ENCODE results near the gene DCPS.

The DCPS gene

DNA sequence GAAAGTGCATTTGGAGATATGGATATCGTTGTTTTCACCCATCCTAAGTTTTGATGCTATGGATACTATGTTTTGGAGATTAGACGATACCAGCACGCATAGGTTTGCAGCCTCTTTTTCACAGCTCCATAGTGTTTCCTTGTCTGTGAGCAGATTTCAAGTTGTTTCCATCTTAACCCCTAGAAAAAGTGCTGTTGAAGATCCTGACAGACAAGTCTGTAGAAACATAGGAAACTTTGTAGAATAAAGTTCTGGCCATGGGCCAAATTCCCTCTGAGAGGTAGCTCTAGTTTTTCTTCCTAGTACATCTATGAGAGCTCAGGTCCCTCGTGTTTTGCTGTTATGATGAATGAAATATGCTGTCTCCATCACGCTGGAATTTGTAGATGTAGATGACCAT, 84.0 kb downstream of the DCPS start:
- no peak overlapping the region for H2AFZ ChIP-seq (ENCODE audit: low read length)

DNA sequence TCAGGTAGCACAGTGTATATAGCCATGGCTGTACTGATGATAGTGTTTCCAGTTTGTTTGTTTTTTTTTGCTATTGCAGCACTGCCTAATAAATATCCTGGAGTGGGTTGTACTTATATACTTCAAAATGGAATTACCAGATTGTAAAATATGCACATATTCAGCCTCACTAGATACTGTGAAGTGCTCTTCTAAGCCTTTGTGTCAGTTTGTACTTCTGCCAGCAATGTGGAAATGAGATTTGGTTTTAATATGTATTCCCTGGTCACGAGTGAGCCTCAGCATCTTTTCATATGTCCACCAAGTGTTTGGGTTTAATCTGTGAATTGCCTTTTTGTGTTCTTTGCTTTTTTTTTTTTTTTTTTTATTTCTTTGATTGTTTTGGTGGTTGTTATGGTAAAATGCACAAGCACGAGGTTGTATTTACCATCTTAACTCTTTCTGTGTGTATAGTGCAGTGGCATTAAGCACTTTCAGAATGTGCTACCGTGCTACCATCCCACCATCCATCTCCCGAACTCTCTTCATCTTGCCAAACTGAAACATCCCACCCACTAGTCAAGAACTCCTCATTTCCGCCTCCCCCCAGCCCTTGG, 86.5 kb downstream of the DCPS start:
- H2AFZ ChIP-seq (ENCODE audit: low read length), result no peak overlapping the region
- H3F3A ChIP-seq (ENCODE audit: insufficient read depth, low read length), result no peaks in the 10 kb centered on the region
- no peak overlapping the region for H3K27ac ChIP-seq (ENCODE audit: low read depth, low read length, poor library complexity, severe bottlenecking)
- H3K4me3 ChIP-seq (ENCODE audit: low read depth, low read length, poor library complexity, severe bottlenecking), result no peak overlapping the region
- no peak overlapping the region for H3K9ac ChIP-seq (ENCODE audit: low read length)
- no peaks in the 10 kb centered on the region for H3K79me2 ChIP-seq (ENCODE audit: insufficient read depth, low read length)
- no peak for TF ChIP-seq CTCF (IDR thresholded peaks at IDR 0.05; ENCODE audit: low read length)
- H3K4me1 ChIP-seq (ENCODE audit: insufficient read depth, low read length, severe bottlenecking), result no peaks in the 10 kb centered on the region
- H3K36me3 ChIP-seq (ENCODE audit: insufficient read depth, low read length), result no peaks in the 10 kb centered on the region
- no peak overlapping the region for H3K4me2 ChIP-seq (ENCODE audit: low read length)
- no peaks in the 10 kb centered on the region for H3K9me2 ChIP-seq (ENCODE audit: low read depth, low read length)
- H4K20me1 ChIP-seq (ENCODE audit: insufficient read depth, low read length), result no peaks in the 10 kb centered on the region
- H3K9me3 ChIP-seq (ENCODE audit: low read length), result no peaks in the 10 kb centered on the region
- H3K27me3 ChIP-seq (ENCODE audit: insufficient read depth, low read length), result no peaks in the 10 kb centered on the region

More for the DNA sequence above, 84.0 kb downstream of the DCPS start:
- Histone ChIP-seq H3F3A (ENCODE audit: insufficient read depth, low read length) (no peaks in the 10 kb centered on the region), H4K20me1 (ENCODE audit: insufficient read depth, low read length) (no peaks in the 10 kb centered on the region), H3K27me3 (ENCODE audit: insufficient read depth, low read length) (no peaks in the 10 kb centered on the region), H3K9me2 (ENCODE audit: low read depth, low read length) (no peaks in the 10 kb centered on the region), H3K27ac (ENCODE audit: low read depth, low read length, poor library complexity, severe bottlenecking) (no peak overlapping the region), H3K36me3 (ENCODE audit: insufficient read depth, low read length) (no peaks in the 10 kb centered on the region), H3K4me2 (ENCODE audit: low read length) (no peak overlapping the region), H3K79me2 (ENCODE audit: insufficient read depth, low read length) (no peaks in the 10 kb centered on the region), H3K9me3 (ENCODE audit: low read length) (no peaks in the 10 kb centered on the region), H3K9ac (ENCODE audit: low read length) (no peak overlapping the region), H3K4me1 (ENCODE audit: insufficient read depth, low read length, severe bottlenecking) (no peaks in the 10 kb centered on the region), H3K4me3 (ENCODE audit: low read depth, low read length, poor library complexity, severe bottlenecking) (no peak overlapping the region)
- no peak for TF ChIP-seq EZH2 (IDR thresholded peaks at IDR 0.05; ENCODE audit: borderline replicate concordance, low read length)
- TF ChIP-seq CTCF (IDR thresholded peaks at IDR 0.05; ENCODE audit: low read length), result no peak

GRCh38 chr11:126391286-126391954, 87.6 kb downstream of the DCPS start:
- no peaks in the 10 kb centered on the region for H3F3A ChIP-seq (ENCODE audit: insufficient read depth, low read length)
- H3K27me3 ChIP-seq (ENCODE audit: insufficient read depth, low read length), result no peaks in the 10 kb centered on the region
- no peaks in the 10 kb centered on the region for H3K36me3 ChIP-seq (ENCODE audit: insufficient read depth, low read length)
- H4K20me1 ChIP-seq (ENCODE audit: insufficient read depth, low read length), result no peaks in the 10 kb centered on the region
- no peak overlapping the region for H3K27ac ChIP-seq (ENCODE audit: low read depth, low read length, poor library complexity, severe bottlenecking)
- H3K9ac ChIP-seq (ENCODE audit: low read length), result no peak overlapping the region
- no peaks in the 10 kb centered on the region for H3K9me2 ChIP-seq (ENCODE audit: low read depth, low read length)
- no peaks in the 10 kb centered on the region for H3K79me2 ChIP-seq (ENCODE audit: insufficient read depth, low read length)
- H3K4me2 ChIP-seq (ENCODE audit: low read length), result no peak overlapping the region
- no peak overlapping the region for H2AFZ ChIP-seq (ENCODE audit: low read length)
- TF ChIP-seq EZH2 (IDR thresholded peaks at IDR 0.05; ENCODE audit: borderline replicate concordance, low read length), result no peak
- no peak for TF ChIP-seq CTCF (IDR thresholded peaks at IDR 0.05; ENCODE audit: low read length)
- no peak overlapping the region for H3K4me3 ChIP-seq (ENCODE audit: low read depth, low read length, poor library complexity, severe bottlenecking)
- H3K4me1 ChIP-seq (ENCODE audit: insufficient read depth, low read length, severe bottlenecking), result no peaks in the 10 kb centered on the region
- H3K9me3 ChIP-seq (ENCODE audit: low read length), result no peaks in the 10 kb centered on the region

Data from OCI-LY1 (cell line).